GM21447 (cell line): ENCODE measurements around the gene DEPDC5.

Experiments
- ATAC-seq: cut with Tn5 transposase; IDR thresholded peaks from one replicate; pipeline ENCODE4 v1.9.1; 2021; ENCODE audit not compliant: unreplicated experiment

Gene DEPDC5

GRCh38 chr22:31920306-31920705 lies 166.5 kb downstream of the DEPDC5 start:
- no peak for ATAC-seq

- ATAC-seq, result no peak
Observed at GRCh38 chr22:31921106-31921505, 167.3 kb downstream of the DEPDC5 start.

DNA sequence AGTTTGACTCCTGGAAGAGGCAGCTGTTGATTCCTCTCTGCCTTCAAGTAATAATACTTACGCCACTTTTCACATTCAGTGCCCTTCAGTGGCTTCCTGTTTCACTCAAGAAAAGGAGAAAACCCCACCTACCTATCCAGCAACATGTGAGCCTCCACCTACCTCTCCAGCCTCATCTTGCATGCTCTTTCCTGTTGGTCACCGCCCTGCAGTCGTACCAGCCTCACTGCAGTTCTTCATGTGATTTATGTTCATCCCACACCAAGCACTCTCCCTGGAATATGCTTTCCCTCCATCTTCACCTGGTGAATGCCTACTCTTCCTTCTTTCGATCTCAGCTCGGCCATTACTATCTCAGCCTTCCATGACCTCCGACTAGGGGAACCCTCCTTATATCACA lies 168.7 kb downstream of the DEPDC5 start:
- ATAC-seq, result no peak

- no peak for ATAC-seq
Observed at GRCh38 chr22:31923136-31923535, 169.3 kb downstream of the DEPDC5 start.

DNA sequence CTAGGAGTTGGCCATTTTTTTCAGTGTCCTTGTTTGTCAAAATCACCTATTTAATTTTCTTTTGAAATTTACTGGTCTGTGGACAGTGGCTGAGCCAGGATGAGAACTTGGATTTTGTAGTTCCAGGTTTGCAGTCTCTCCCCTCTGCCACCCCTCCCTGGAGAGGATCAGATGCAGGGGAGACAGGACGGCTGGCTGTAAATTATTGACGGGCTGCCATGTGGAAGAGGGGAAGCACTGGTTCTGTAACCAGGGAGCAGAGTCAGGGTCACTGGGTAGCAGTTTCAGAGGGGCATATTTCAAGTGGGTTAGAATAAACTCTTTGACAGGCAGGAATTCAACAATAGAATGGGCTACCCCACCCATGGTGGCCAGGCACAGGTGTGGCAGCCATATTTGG lies 169.9 kb downstream of the DEPDC5 start:
- no peak for ATAC-seq

DNA sequence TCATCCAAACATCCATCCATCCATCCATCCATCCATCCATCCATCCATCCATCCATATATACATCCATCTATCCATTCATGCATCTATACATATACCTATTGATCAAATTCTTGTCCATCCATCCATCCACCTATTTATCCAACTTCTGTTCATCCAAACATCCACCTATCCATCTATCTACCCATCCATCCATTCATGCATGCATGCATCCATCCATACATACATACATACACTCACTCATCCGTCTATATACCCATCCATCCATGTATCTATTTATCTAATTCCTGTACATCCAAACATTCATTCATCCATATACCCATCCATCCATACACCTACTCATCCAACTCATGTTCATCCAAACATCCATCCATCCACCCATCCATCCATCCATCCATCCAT lies 171.2 kb downstream of the DEPDC5 start:
- ATAC-seq, result no peak

- ATAC-seq, result no peak
Observed at GRCh38 chr22:31926024-31926423, 172.2 kb downstream of the DEPDC5 start.

DNA sequence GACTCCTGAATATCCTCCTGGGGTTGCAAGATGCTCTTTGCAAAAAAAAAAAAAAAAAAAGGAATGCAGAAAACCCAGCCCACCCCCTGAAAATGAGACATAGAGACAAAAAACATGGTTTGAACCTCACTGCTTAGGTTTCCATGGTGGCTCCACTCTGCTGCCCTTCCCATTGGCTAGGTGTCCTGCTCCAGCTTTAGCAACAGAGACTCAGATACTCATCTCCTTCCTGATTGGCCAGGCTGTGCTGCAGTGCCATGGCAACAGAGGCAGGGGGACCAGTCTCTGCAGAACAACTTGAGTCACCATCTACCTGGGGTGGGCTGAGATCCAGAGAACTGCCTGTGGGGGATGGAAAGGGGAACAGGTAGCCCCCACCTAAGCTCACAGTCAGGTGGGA lies 173.2 kb downstream of the DEPDC5 start:
- no peak for ATAC-seq

DNA sequence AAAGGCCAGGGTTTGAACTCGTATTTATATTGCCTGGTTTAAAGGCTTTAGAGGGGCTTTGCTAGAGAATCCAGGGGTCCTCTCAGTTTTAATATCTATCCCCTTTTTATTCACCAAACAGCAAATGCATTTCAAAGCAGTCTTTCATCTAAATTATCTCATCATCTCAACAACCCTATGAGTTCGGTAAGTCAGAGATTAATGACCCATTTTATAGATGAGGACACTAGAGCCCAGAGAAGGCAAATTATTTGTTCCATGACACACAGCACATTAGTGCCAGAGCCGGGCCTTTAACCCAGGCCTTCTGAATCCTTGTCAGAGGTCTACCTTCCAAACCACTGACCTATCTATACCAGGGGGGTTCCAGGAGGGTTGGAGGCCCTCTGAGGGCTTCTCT lies 173.7 kb downstream of the DEPDC5 start:
- no peak for ATAC-seq

DNA sequence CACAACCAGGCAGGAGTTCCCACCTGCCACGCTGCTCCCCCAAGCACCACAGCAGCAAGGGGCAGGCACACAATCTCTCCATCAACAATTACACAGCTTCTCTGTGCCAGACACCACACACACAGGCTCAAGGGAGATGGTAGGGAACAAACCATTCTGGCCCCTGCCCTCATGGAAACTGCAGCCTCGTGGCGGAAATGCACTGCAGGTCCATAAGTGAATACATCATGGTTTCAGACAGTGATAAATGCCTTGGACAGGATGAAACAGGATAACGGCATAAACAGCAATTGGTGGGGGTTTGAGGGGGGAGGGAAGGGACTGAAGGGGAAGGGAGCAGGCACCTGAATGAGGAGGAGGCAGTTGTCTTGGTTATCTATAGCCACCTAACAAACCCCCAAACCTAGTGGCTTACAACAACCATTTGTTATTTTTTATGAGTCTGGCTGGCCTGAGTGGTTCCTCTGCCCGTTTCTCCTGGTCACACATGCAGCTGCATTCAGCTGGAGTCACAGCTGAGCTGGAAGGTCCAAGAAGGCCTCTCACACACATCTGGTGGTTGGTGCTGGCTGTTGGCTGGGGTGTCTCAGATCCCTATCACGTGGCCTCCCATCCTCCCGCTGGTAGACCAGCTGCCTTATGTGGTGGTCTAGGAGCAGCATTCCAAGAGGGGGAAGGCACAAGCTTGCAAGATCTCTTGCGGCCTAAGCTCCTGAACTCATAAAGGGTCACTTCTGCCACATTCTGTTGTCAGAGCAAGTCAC lies 175.5 kb downstream of the DEPDC5 start:
- ATAC-seq, result no peak

DNA sequence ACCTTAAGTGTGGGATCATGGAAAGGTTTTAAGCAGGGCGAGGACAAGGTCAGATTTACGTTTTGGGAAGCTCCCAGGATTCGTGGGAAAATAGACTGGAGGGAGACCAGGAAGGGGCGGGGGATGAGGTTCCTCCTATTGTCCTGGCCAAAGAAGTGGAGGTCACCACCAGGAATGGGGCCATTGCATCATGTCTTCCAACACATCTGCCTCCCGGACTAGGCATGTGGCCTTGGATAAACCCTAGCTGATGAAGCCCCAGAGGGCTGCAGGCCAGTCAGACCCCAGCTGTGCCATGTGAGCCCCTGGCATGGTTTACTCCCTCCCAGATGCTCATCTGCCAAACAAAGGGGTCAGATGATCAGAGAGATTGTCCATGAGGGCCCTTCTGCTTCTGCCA lies 179.0 kb downstream of the DEPDC5 start:
- ATAC-seq, result no peak

DNA sequence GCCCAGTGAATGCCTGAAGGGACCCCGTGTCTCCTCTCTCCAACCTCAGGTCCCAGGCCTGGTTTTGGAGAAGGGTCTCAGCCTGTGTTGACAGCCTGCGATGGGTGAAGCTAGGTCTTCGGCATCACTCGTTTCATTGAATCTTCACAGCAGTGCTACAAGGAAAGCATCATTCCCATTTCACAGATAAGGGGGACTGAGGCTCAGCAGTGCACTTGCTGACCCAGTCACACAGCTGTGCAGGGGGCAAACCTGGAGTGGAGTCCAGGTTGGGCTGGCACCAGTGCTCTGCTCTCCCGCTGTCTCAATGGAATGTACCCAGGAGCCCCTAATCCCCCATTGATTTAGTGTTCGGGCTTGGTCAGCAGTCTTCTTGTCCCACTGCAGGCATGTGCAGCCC lies 179.6 kb downstream of the DEPDC5 start:
- ATAC-seq, result no peak

DNA sequence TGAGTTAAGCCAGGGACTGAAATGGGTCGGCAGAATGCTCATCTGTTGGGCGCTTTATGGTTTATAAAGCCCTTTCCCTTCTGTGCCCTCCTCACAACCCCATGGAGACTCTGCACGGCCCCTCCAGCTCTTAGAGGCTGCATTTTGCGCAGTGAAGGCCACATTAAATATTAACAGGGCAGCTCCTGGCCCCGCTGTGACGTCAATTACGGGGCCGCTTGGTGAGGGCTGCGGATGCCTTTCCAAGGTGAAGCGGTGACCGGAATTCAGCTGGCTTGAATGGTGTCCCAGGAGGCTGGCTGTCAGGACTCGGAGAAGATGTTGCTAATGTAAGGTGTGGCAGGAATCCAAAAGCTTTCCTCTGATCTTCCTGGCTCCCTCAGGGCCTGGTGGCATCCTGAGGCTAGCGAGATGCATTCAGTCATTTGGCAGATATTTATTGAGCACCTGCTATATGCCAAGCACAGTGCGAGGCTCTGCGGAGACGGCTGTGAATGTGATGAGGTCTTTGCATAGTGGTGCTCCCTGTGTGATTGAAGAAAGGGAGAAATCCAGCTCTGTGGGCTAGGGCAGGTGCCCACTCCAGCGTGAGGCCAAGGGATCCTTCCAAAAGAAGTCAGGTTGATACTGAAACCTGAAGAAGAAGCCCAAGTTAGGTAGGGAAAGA lies 180.1 kb downstream of the DEPDC5 start:
- ATAC-seq, result no peak

DNA sequence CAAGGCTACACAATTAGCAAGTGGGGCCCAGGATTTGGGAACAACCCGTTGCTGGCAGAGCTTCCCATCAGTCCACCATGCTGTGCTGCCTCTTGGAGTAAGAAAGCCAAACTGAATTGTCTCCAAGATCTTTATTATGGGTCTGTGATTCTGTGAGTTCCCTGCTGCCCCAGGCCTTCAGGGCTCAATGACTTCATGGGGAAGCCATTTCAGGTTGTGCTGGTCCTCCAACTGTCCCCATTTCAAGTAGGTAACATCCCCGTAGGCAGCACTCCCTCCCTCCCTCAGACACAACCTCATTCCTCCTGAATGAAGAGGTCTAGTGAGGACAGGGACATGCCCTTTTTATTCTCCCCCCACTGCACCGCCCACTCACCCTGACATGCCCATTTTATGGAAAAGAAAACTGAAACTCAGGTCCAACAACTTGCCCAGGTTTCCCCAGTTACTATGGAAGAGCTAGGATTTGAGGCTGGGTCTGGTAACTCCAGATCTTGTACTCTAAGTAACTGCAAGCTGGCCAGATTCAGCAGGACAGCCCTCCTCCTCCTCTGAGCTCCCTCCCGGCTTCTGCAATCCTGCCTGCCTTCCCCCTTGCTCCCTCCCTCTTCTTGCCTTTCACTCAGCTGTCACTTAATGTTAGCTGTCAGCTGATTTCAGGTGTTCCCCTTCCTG lies 182.3 kb downstream of the DEPDC5 start:
- no peak for ATAC-seq

DNA sequence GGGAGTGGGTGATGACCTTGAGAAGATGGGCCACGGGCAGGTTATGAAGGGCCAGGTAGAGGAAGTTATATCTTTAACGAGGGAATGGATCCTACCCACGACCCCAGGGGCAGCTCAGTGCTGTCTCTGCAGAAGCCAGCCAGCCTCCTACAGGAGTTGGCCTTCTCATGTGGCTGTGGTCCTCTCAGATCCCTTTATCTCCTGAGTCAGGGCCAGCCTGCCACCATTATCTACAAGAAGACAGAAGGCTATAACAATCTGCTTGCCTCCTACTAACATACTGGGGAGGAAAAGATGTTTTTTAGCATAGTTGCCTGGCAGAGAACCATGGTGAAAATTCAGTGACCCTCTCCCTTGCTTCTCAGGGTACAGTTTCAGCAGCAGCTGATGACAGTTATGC lies 183.5 kb downstream of the DEPDC5 start:
- ATAC-seq, result no peak

DNA sequence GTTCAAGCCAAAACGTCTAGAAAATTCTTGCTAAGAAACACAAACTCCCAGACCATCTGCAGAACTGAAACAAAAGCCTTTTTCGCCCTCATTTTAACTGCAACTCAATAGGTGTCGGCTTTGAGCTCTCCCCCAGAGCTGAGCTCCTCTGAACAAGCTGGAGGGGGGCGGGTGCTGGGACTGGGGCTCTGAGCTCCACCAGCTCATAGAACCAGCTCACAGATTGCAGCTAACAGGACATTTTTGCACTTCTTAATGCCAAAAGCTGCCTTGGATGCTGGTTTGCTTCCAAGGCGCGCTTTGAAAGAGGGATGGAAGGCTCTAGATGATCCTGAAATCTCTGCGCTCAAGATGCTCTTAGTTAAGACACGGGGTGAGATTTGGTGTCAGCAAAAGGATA lies 184.5 kb downstream of the DEPDC5 start:
- ATAC-seq, result no peak

GRCh38 chr22:31940506-31940905 lies 186.7 kb downstream of the DEPDC5 start:
- no peak for ATAC-seq

DNA sequence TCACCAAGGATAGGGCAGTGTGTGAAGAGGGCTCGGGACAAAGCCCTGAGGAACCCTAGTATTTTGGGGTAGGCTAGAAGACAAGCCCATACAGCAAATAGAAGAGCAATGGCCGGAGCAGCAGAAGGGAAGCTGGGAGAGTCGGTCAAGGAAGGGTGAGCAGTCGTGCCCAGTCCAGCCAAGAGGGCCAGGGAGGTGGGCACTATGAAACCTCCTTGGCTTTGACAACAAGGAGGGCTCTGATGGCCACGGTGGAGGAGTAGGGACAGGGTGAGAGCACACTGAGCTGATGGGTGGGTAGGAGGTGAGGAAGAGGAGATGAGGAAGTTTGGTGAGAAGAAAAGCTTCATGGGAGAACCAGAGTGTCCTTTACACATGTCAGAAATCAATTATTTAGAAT lies 188.3 kb downstream of the DEPDC5 start:
- no peak for ATAC-seq

GRCh38 chr22:31943206-31943977 lies 189.6 kb downstream of the DEPDC5 start:
- no peak for ATAC-seq

- ATAC-seq, result peak; percentile 46
Observed at GRCh38 chr22:31943978-31944699, 190.3 kb downstream of the DEPDC5 start, which contains the start of gene YWHAH. TSS of gene YWHAH (plus strand) at chr22:31944535. CDS start at chr22:31944734, 199 bp downstream.
